Smooth muscle cell (in vitro differentiated cells): ENCODE measurements around the gene TSPAN14. TPM values are rescaled to one million over a fixed set of nuclear protein-coding genes. Genes with fewer than 3 reads are reported as not detected.

Experiments
- DNase-seq: peaks from one replicate; lab custom pipeline; 2025; ENCODE audit not compliant: unreplicated experiment; lab: John Stamatoyannopoulos, UW
- H2AFZ ChIP-seq: fragments of 200-600 bp; sonication (generic); 2 replicates; pipeline ENCODE4 v1.6.0; 2016; ENCODE audit warnings: antibody characterized with exemption, low read depth, mild to moderate bottlenecking
- H3F3A ChIP-seq: fragments of 200-600 bp; sonication (generic); 2 replicates; pipeline ENCODE4 v1.6.0; 2017; ENCODE audit warnings: antibody characterized with exemption, low read depth
- H3K27ac ChIP-seq: fragments of 200-600 bp; sonication (generic); 2 replicates; pipeline ENCODE4 v1.5.1; 2016; ENCODE audit warnings: low read depth, mild to moderate bottlenecking
- H3K27me3 ChIP-seq: fragments of 200-600 bp; sonication (generic); 2 replicates; pipeline ENCODE4 v1.6.1; 2016; ENCODE audit warnings: low read depth, mild to moderate bottlenecking
- H3K36me3 ChIP-seq: fragments of 200-600 bp; sonication (generic); 2 replicates; pipeline ENCODE4 v1.5.1; 2016; ENCODE audit warnings: low read depth
- H3K4me1 ChIP-seq: fragments of 200-600 bp; sonication (generic); 2 replicates; pipeline ENCODE4 v1.5.1; 2016; ENCODE audit warnings: low read depth
- H3K4me2 ChIP-seq: fragments of 200-600 bp; sonication (generic); 2 replicates; pipeline ENCODE4 v1.6.0; 2016; ENCODE audit warnings: mild to moderate bottlenecking
- H3K4me3 ChIP-seq: fragments of 200-600 bp; sonication (generic); 2 replicates; pipeline ENCODE4 v1.5.1; 2016; ENCODE audit warnings: mild to moderate bottlenecking
- H3K79me2 ChIP-seq: fragments of 200-600 bp; sonication (generic); 2 replicates; pipeline ENCODE4 v1.6.0; 2016; ENCODE audit warnings: low read depth, mild to moderate bottlenecking
- H3K9ac ChIP-seq: fragments of 200-600 bp; sonication (generic); 2 replicates; pipeline ENCODE4 v1.6.0; 2016; ENCODE audit warnings: low read depth
- H3K9me3 ChIP-seq: fragments of 200-600 bp; sonication (generic); replicated peaks from 2 replicates; pipeline ENCODE4 v1.5.1; 2016; ENCODE audit warnings: low read depth
- H4K20me1 ChIP-seq: fragments of 200-600 bp; sonication (generic); 2 replicates; pipeline ENCODE4 v1.6.0; 2016; ENCODE audit warnings: low read depth
- CTCF ChIP-seq: fragments of 200-600 bp; sonication (generic); IDR thresholded peaks from 2 replicates; pipeline ENCODE4 v1.5.1; 2017; ENCODE audit warnings: borderline replicate concordance, mild to moderate bottlenecking, antibody characterized with exemption; ENCODE audit not compliant: insufficient read depth, poor library complexity, severe bottlenecking
- WGBS: methylation state at CpG from one replicate; pipeline ENCODE4 v1.1.7; 2016; ENCODE audit warnings: low lambda C conversion rate; 5-methylcytosine and 5-hydroxymethylcytosine counted together
- polyA plus RNA-seq: library from polyadenylated mRNA; unstranded; fragments of >200 nt; fragmentation: Nextera tagmentation; extraction: Ambion mirVana; gene quantifications from 2 replicates; pipeline ENCODE4 v1.2.1, GENCODE V29; 2016
- total RNA-seq: library from RNA; depleted of rRNA; stranded (reverse); fragments of >200 nt; gene quantifications from 2 replicates; pipeline ENCODE4 v1.2.3, GENCODE V29; 2014

Gene TSPAN14
- total and polyA plus RNA-seq, 2 experiments from 2014 or later, result 42.7 to 46.3 TPM

GRCh38 chr10:80561950-80562349 lies 107.8 kb downstream of the TSPAN14 start:
- no peak overlapping the region for H3K4me2 ChIP-seq
- no peaks in the 10 kb centered on the region for H3K79me2 ChIP-seq
- H3K27me3 ChIP-seq, result no peaks in the 10 kb centered on the region
- no peaks in the 10 kb centered on the region for H3K4me1 ChIP-seq
- TF ChIP-seq CTCF, result no peak
- no peak overlapping the region for H3K4me3 ChIP-seq
- H4K20me1 ChIP-seq, result no peaks in the 10 kb centered on the region
- H2AFZ ChIP-seq, result no peak overlapping the region
- H3K9ac ChIP-seq, result no peak overlapping the region
- H3K36me3 ChIP-seq, result no peaks in the 10 kb centered on the region
- DNase-seq, result no peak
- H3K9me3 ChIP-seq, result no peaks in the 10 kb centered on the region
- no peaks in the 10 kb centered on the region for H3F3A ChIP-seq
- H3K27ac ChIP-seq, result no peak overlapping the region

GRCh38 chr10:80567292-80567691 lies 113.2 kb downstream of the TSPAN14 start:
- H3K79me2 ChIP-seq, result no peaks in the 10 kb centered on the region
- H3K9me3 ChIP-seq, result no peaks in the 10 kb centered on the region
- no peak overlapping the region for H3K4me2 ChIP-seq
- WGBS, result 93% methylated on average over 2 of the region's 2 CpGs
- no peak overlapping the region for H3K4me3 ChIP-seq
- H3F3A ChIP-seq, result no peaks in the 10 kb centered on the region
- H3K9ac ChIP-seq, result no peak overlapping the region
- no peaks in the 10 kb centered on the region for H4K20me1 ChIP-seq
- no peak overlapping the region for H2AFZ ChIP-seq
- TF ChIP-seq CTCF, result no peak
- H3K4me1 ChIP-seq, result no peaks in the 10 kb centered on the region
- H3K27me3 ChIP-seq, result no peaks in the 10 kb centered on the region
- H3K36me3 ChIP-seq, result no peaks in the 10 kb centered on the region
- no peak overlapping the region for H3K27ac ChIP-seq
- DNase-seq, result no peak

GRCh38 chr10:80569131-80569895 lies 115.2 kb downstream of the TSPAN14 start:
- 90% methylated on average over 15 of the region's 15 CpGs for WGBS
- H3F3A ChIP-seq, result no peaks in the 10 kb centered on the region

More at GRCh38 chr10:80569131-80569895, 115.2 kb downstream of the TSPAN14 start:
- no peaks in the 10 kb centered on the region for H3K9me3 ChIP-seq
- no peaks in the 10 kb centered on the region for H3K79me2 ChIP-seq
- H3K4me2 ChIP-seq, result no peak overlapping the region
- no peak overlapping the region for H3K9ac ChIP-seq
- peak overlapping the region; percentile 3 for H2AFZ ChIP-seq
- no peak overlapping the region for H3K27ac ChIP-seq
- no peak for TF ChIP-seq CTCF
- H3K4me3 ChIP-seq, result no peak overlapping the region
- no peaks in the 10 kb centered on the region for H3K36me3 ChIP-seq
- no peaks in the 10 kb centered on the region for H3K4me1 ChIP-seq
- H4K20me1 ChIP-seq, result no peaks in the 10 kb centered on the region
- H3K27me3 ChIP-seq, result no peaks in the 10 kb centered on the region
- DNase-seq, result no peak
